K562 (cell line): ENCODE data around the gene DESI1. TPM values are rescaled to one million over a fixed set of nuclear protein-coding genes. Genes with fewer than 3 reads are reported as not detected.

Experiments
- ATAC-seq: fragments of 200-7000 bp; cut with Tn5 transposase; 3 replicates; pipeline ENCODE4 v1.9.1; 2020; ENCODE audit warnings: moderate library complexity
- BruUV-seq: library from RNA; stranded (reverse); fragments of 400-500 nt; replicated peaks from 2 replicates; lab custom pipeline; 2021; lab: Mats Ljungman, UMichigan
- CTCF ChIA-PET: fragments of 300-600 bp; formaldehyde crosslinking; extraction: SDS; loops from one replicate; lab custom pipeline; 2021; ENCODE audit warnings: low intra/inter-chr PET ratio; lab: Yijun Ruan, JAX
- POLR2A ChIA-PET: fragments of 300-600, 350-650 bp; sonication (Branson Sonifier 250); formaldehyde crosslinking; extraction: SDS; loops from one replicate; lab custom pipeline; 2021; ENCODE audit warnings: antibody characterized with exemption, inconsistent platforms; lab: Yijun Ruan, JAX
- DNase-seq, 4 experiments: peaks; one replicate each; pipeline versions ENCODE4 v3.0.0 to v3.0.0-alpha.2; 2011 to 2018; ENCODE audit warnings: low spot score in 3 of 4, mixed read lengths in 3 of 4; ENCODE audit errors: extremely low read depth in 1 of 4
- FAIRE-seq: peaks from 2 replicates; lab custom pipeline; 2011; peaks lifted over from hg19 to GRCh38; lab: Jason Lieb, UNC
- H2AFZ ChIP-seq: 2 replicates; pipeline ENCODE4 v1.6.0; 2011; ENCODE audit warnings: low read depth, low read length, control low read depth, inconsistent platforms
- H3K27ac ChIP-seq: fragments of 200-600 bp; 3 replicates; pipeline ENCODE4 v1.8.0; 2011; ENCODE audit warnings: low read depth, mild to moderate bottlenecking, control low read depth, inconsistent platforms, low read length, moderate library complexity, mixed read lengths; ENCODE audit errors: extremely low read depth
- H3K27me3 ChIP-seq, 2 experiments: fragments of 300-600 bp in 1 of 2; 2 replicates in 1 of 2; 3 replicates in 1 of 2; pipeline versions ENCODE4 v1.6.0 to v1.8.0; 2011; ENCODE audit warnings: inconsistent platforms in 2 of 2, low read length in 2 of 2, mild to moderate bottlenecking in 1 of 2, mixed read lengths in 1 of 2, moderate library complexity in 1 of 2; ENCODE audit not compliant: control insufficient read depth in 2 of 2, insufficient read depth in 2 of 2
- H3K36me3 ChIP-seq: fragments of 300-600 bp; 3 replicates; pipeline ENCODE4 v1.8.0; 2011; ENCODE audit warnings: mild to moderate bottlenecking, low read length, inconsistent platforms; ENCODE audit not compliant: control insufficient read depth, insufficient read depth
- H3K4me1 ChIP-seq, 2 experiments: fragments of 200-600 bp in 1 of 2; replicated peaks in 1 of 2; 2 replicates in 1 of 2; 3 replicates in 1 of 2; pipeline versions ENCODE4 v1.5.1 to v1.8.0; 2011; ENCODE audit warnings: inconsistent platforms in 2 of 2, low read length in 2 of 2, mild to moderate bottlenecking in 1 of 2, mixed read lengths in 1 of 2, moderate library complexity in 1 of 2; ENCODE audit not compliant: control insufficient read depth in 2 of 2, insufficient read depth in 2 of 2
- H3K4me2 ChIP-seq: 2 replicates; pipeline ENCODE4 v1.6.1; 2011; ENCODE audit warnings: low read length, control low read depth, inconsistent platforms, mixed read lengths; ENCODE audit not compliant: insufficient read depth
- H3K4me3 ChIP-seq: fragments of 200-600 bp; sonication (generic), shearing (Covaris generic); 2 replicates; pipeline ENCODE4 v1.5.1; 2016; ENCODE audit warnings: control low read depth, inconsistent platforms
- H3K79me2 ChIP-seq: fragments of 200-600 bp; 3 replicates; pipeline ENCODE4 v1.8.0; 2011; ENCODE audit warnings: low read length, inconsistent platforms; ENCODE audit not compliant: control insufficient read depth, insufficient read depth
- H3K9ac ChIP-seq, 2 experiments: 2 replicates each; pipeline versions ENCODE4 v1.6.0 to v1.6.1; 2011; ENCODE audit warnings: low read depth in 2 of 2, low read length in 2 of 2, control low read depth in 1 of 2, inconsistent platforms in 1 of 2, mild to moderate bottlenecking in 1 of 2, mixed read lengths in 1 of 2; ENCODE audit not compliant: insufficient read depth in 1 of 2
- H3K9me1 ChIP-seq: one replicate; pipeline ENCODE4 v1.6.0; 2011; ENCODE audit warnings: inconsistent platforms, mild to moderate bottlenecking, low read length, moderate library complexity; ENCODE audit not compliant: control insufficient read depth, insufficient read depth
- H3K9me3 ChIP-seq: replicated peaks from 2 replicates; pipeline ENCODE4 v1.5.1; 2011; ENCODE audit warnings: low read depth, low read length, inconsistent platforms; ENCODE audit not compliant: control insufficient read depth, insufficient read depth
- H4K20me1 ChIP-seq: replicated peaks from 2 replicates; pipeline ENCODE4 v1.6.1; 2011; ENCODE audit warnings: low read length, inconsistent platforms, mixed read lengths; ENCODE audit not compliant: control insufficient read depth, insufficient read depth
- CBFA2T2 ChIP-seq: fragments of 450-650 bp; conservative IDR thresholded peaks from 2 replicates; pipeline ENCODE4 v1.6.1; 2017; ENCODE audit warnings: mild to moderate bottlenecking
- ILK ChIP-seq: fragments of 450-650 bp; IDR thresholded peaks from 2 replicates; pipeline ENCODE4 v1.6.1; 2016; ENCODE audit warnings: missing genetic modification characterization, low read depth, mild to moderate bottlenecking, missing compliant biosample characterization, moderate library complexity, borderline replicate concordance
- L3MBTL2 ChIP-seq: fragments of 450-650 bp; IDR thresholded peaks from 2 replicates; pipeline ENCODE4 v1.6.1; 2016; ENCODE audit warnings: mild to moderate bottlenecking, moderate library complexity
- MYC ChIP-seq, 2 experiments: fragments of 250-450 bp in 1 of 2; sonication (Bioruptor Pico) in 1 of 2; IDR thresholded peaks; 2 replicates each; pipeline versions ENCODE4 v1.5.1 to v1.6.1; 2012 to 2021; ENCODE audit warnings: low read depth in 2 of 2, borderline replicate concordance in 1 of 2, improper control_type of control experiment in 1 of 2, low read length in 1 of 2, mild to moderate bottlenecking in 1 of 2, moderate library complexity in 1 of 2
- NFYB ChIP-seq: IDR thresholded peaks from 2 replicates; pipeline ENCODE4 v1.6.1; 2011; ENCODE audit warnings: mild to moderate bottlenecking, moderate library complexity; ENCODE audit not compliant: insufficient read length; ENCODE audit errors: extremely low read depth
- PHTF2 ChIP-seq: fragments of 250-450 bp; sonication (Bioruptor Pico); IDR thresholded peaks from 2 replicates; pipeline ENCODE4 v1.5.0; 2021; ENCODE audit warnings: mild to moderate bottlenecking
- PTTG1 ChIP-seq: fragments of 450-650 bp; IDR thresholded peaks from 2 replicates; pipeline ENCODE4 v1.6.1; 2016; ENCODE audit warnings: low read depth, mild to moderate bottlenecking, missing genetic modification characterization, missing compliant biosample characterization
- PURB ChIP-seq: sonication (generic); formaldehyde crosslinking; IDR thresholded peaks from 2 replicates; pipeline ENCODE4 v1.9.0; 2021; ENCODE audit warnings: low read depth, mild to moderate bottlenecking, missing genetic modification reagents
- RBM22 ChIP-seq: fragments of 200-400 bp; formaldehyde crosslinking; IDR thresholded peaks from 2 replicates; pipeline ENCODE4 v1.6.1; 2018; ENCODE audit warnings: low read length, low read depth; ENCODE audit not compliant: poor library complexity, severe bottlenecking
- SMARCB1 ChIP-seq: IDR thresholded peaks from 2 replicates; pipeline ENCODE4 v1.6.1; 2011; ENCODE audit warnings: improper control_type of control experiment, low read depth; ENCODE audit not compliant: insufficient read length
- STAG1 ChIP-seq: sonication (generic); formaldehyde crosslinking; IDR thresholded peaks from 2 replicates; pipeline ENCODE4 v1.5.0; 2020; ENCODE audit warnings: missing genetic modification reagents, borderline replicate concordance
- WGBS: fragments of 100-300 bp; shearing (Covaris generic); methylation state at CpG from one replicate; pipeline ENCODE4 v1.1.6; 2016; ENCODE audit warnings: low coverage, mixed read lengths; ENCODE audit not compliant: insufficient coverage; ENCODE audit errors: missing lambda C conversion rate; 5-methylcytosine and 5-hydroxymethylcytosine counted together
- in situ Hi-C: fragments of 300-500 bp; cut with MboI; formaldehyde crosslinking; loops from 4 replicates; pipeline ENCODE4 v1.15.0; 2018; ENCODE audit warnings: inconsistent platforms, mixed read lengths
- intact Hi-C: fragments of 100-400 bp; cut with micrococcal nuclease; formaldehyde crosslinking; loops from 2 replicates; pipeline ENCODE4 v1.14.2; 2022
- polyA plus RNA-seq, 8 experiments: library from polyadenylated mRNA; depleted of rRNA in 4 of 8; stranded (reverse) in 5 of 8; unstranded in 3 of 8; fragments of >200 nt; fragmentation: Nextera tagmentation in 2 of 8; fragmentation: Illumina TruSeq in 1 of 8; extraction: Ambion mirVana in 2 of 8; extraction: Trizol in 1 of 8; gene quantifications; 2 replicates each; pipeline versions ENCODE4 v1.2.1 to v1.2.3, GENCODE V29; 2011 to 2014; ENCODE audit warnings: inconsistent platforms in 1 of 8, missing spikeins in 1 of 8
- total RNA-seq, 7 experiments: library from RNA; depleted of rRNA in 6 of 7; stranded (reverse); fragments of >200 nt in 6 of 7; fragmentation: Illumina TruSeq in 2 of 7; extraction: Trizol in 2 of 7; gene quantifications; 2 replicates each; pipeline versions ENCODE4 v1.2.1 to v1.2.3, GENCODE V29; 2011 to 2021; ENCODE audit warnings: low replicate concordance in 1 of 7
- TF ChIP-seq, protein P1 (sequence below): sonication (generic); formaldehyde crosslinking; IDR thresholded peaks from 2 replicates; pipeline ENCODE4 v1.8.0; 2023; ENCODE audit warnings: mild to moderate bottlenecking, missing genetic modification reagents

DESI1 gene
- total and polyA plus RNA-seq, 9 of the 15 experiments (the other 6 are each of a cell fraction or from before 2014, with no cell fraction given), result 7.2 to 45.9 (median 29.8) TPM

DNA sequence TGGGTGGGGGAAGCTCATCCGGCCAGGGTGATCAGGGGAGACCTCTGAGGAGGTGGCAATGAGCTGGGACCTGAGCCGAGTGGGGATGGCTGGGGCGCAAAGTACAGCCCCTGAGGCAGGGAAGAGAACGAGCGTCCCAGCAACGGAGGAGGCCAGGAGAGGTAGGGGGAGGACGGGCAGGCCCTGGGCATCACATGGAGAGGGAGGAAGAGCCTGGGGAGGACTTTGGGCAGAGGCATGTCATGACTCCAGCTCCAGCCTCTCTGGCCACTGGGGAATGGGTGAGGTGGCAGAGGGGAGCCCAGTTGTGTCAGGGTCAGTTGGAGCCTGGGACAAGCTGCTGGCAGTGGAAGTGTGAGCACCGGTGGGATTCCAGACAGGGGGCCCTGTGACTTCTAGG lies 42.7 kb downstream of the DESI1 start (continued):
- TF ChIP-seq PURB (CRISPR knock-in tag) (no peak), PTTG1 (tag) (no peak), SMARCB1 (no peak), CBFA2T2 (no peak), NFYB (no peak)

DNA sequence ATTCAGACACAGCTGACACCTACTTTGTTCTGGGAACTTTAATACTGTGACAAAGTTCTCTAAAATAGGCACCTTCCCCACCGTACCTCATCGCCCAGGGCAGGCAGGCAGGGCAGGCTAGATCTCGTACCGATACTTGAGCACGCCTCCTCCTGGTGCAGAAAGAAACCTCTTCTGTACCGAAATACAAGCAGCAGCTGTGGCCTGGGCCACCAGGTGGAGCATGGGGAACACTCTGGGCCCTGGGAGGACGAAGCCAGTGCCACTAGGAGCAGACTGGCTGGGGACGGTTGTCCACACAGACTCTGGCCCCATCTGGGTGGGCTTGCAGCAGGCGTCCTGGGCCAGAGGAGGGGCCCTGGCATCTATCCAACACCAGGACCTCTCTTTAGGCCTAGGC lies 44.0 kb downstream of the DESI1 start:
- no peaks in the 10 kb centered on the region for H4K20me1 ChIP-seq
- H3K9me1 ChIP-seq, result no peaks in the 10 kb centered on the region
- peaks cover 6 to 40% of the 10 kb centered on the region in 2 experiments; a peak in 4 of 5 replicates for H3K4me1 ChIP-seq
- 40% methylated on average over 4 of the region's 9 CpGs for WGBS
- in situ Hi-C loops, result no loop called here
- no peak overlapping the region for H3K4me3 ChIP-seq
- DNase-seq, result peak; percentile 62 to 78 (median 70)
- BruUV-seq, result TSS peak; percentile 68
- H2AFZ ChIP-seq, result no peak overlapping the region
- CTCF ChIA-PET, result interaction anchor here (0.6 to 0.8 kb wide), 3 partner anchors 14 to 24 kb away, joined by 3 to 6 read pairs (median 4); no protein-coding TSS in a partner anchor
- H3K4me2 ChIP-seq, result no peak overlapping the region
- peaks cover 15% of the 10 kb centered on the region; the same call in 1 of the 3 replicates for H3K36me3 ChIP-seq
- peak; percentile 94 for FAIRE-seq
- no peaks in the 10 kb centered on the region for H3K9me3 ChIP-seq
- intact Hi-C loops, result loop anchor here (2.0 kb wide), 1 partner anchor 20 kb away; no protein-coding TSS in a partner anchor
- H3K79me2 ChIP-seq, result no peaks in the 10 kb centered on the region
- POLR2A ChIA-PET, result interaction anchor here (0.6 to 2.2 kb wide), 4 partner anchors 11 to 333 kb away, joined by 3 to 7 read pairs (median 4); no protein-coding TSS in a partner anchor
- H3K9ac ChIP-seq, result no peak overlapping the region
- no peak overlapping the region for H3K27ac ChIP-seq
- ATAC-seq, result peak; percentile 94
- H3K27me3 ChIP-seq, result no peaks in the 10 kb centered on the region
- TF ChIP-seq L3MBTL2 (0 out of 2 replicates have a peak, but pooled peaks have one; percentile 22), STAG1 (peak; percentile 61; the same call in 1 of the 2 replicates), ILK (tag) (no peak), RBM22 (no peak), PHTF2 (CRISPR knock-in tag) (no peak), MYC (IDR thresholded peaks at IDR 0.05; ENCODE audit: low read depth, low read length) (0 out of 2 replicates have a peak, but pooled peaks have one; percentile 10), MYC (CRISPR knock-in tag; IDR thresholded peaks at IDR 0.05; ENCODE audit: borderline replicate concordance, low read depth) (no peak)
- TF ChIP-seq, protein P1, sequence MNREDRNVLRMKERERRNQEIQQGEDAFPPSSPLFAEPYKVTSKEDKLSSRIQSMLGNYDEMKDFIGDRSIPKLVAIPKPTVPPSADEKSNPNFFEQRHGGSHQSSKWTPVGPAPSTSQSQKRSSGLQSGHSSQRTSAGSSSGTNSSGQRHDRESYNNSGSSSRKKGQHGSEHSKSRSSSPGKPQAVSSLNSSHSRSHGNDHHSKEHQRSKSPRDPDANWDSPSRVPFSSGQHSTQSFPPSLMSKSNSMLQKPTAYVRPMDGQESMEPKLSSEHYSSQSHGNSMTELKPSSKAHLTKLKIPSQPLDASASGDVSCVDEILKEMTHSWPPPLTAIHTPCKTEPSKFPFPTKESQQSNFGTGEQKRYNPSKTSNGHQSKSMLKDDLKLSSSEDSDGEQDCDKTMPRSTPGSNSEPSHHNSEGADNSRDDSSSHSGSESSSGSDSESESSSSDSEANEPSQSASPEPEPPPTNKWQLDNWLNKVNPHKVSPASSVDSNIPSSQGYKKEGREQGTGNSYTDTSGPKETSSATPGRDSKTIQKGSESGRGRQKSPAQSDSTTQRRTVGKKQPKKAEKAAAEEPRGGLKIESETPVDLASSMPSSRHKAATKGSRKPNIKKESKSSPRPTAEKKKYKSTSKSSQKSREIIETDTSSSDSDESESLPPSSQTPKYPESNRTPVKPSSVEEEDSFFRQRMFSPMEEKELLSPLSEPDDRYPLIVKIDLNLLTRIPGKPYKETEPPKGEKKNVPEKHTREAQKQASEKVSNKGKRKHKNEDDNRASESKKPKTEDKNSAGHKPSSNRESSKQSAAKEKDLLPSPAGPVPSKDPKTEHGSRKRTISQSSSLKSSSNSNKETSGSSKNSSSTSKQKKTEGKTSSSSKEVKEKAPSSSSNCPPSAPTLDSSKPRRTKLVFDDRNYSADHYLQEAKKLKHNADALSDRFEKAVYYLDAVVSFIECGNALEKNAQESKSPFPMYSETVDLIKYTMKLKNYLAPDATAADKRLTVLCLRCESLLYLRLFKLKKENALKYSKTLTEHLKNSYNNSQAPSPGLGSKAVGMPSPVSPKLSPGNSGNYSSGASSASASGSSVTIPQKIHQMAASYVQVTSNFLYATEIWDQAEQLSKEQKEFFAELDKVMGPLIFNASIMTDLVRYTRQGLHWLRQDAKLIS (CRISPR knock-in tag), result no peak
